A549 treated with AZD9567 at 1 μM for 4 hours (cell line): Measurements from ENCODE around the gene CD48. TPM values are rescaled to one million over a fixed set of nuclear protein-coding genes. Genes with fewer than 3 reads are reported as not detected.

Experiments
- total RNA-seq: library from RNA; stranded (reverse); fragments of 200-300 nt; extraction: Qiagen RNA extraction; gene quantifications from 5 replicates; pipeline ENCODE4 v1.2.3, GENCODE V29; 2022; ENCODE audit not compliant: insufficient read depth

Gene CD48, protein sequence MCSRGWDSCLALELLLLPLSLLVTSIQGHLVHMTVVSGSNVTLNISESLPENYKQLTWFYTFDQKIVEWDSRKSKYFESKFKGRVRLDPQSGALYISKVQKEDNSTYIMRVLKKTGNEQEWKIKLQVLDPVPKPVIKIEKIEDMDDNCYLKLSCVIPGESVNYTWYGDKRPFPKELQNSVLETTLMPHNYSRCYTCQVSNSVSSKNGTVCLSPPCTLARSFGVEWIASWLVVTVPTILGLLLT
- total RNA-seq, result not detected in 5 replicates

DNA sequence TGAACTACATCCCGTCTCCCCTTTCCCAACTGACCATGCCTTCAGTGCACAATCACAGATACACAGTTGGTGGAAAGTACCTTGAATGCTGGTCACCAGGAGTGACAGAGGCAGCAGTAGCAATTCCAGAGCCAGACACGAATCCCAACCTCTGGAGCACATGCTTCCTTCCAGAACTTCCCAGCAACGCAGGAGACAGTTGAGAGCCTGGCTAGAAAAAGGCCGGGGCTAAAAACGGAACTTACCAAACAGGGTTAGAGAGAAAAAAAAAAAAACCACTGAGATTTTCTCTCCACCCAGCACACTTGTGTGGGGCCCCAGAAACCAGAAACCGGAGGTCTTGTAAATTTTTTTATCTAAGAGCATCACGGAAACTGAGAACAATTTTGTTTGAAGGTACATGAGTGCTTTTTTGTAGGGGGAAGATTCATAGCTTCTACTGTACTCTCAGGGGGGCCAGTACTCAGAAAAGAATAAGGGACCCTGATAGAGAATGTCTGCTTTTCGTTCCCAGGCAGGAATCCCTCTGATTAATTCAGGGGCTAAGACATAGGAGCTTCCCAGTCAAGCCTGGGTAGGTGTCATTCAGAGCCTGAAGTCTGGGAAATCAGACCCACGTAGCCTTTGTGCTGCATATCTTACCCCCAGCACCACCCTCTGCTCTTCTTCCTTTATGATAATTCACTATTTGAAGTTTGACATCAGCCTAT lies at the start of gene CD48:
Gene CD48, minus strand, starts transcription at position 221 of the 710 bp plus-strand sequence. Its CDS starts 59 bp downstream, at position 162.

DNA sequence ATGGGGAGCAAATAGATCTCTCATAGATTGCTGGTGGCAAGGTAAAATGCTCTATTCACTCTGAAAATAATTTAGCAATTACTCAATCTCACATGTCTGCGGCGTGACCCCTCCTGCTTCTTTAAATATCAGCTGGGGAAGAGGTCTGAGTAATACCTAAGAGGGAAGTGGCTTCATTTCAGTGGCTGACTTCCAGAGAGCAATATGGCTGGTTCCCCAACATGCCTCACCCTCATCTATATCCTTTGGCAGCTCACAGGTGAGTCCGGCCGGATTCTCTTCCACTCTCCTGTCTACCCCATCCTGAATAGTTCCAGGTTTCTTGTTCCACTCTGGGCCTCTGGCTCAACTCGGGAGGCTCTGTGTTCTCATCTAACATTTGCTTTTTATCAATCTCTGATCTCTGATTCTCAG lies 27.5 kb upstream of the CD48 start, which contains the start of gene SLAMF7:
Gene SLAMF7, plus strand, starts transcription at position 150 of the 414 bp plus-strand sequence. Its CDS starts 55 bp downstream, at position 205.

DNA sequence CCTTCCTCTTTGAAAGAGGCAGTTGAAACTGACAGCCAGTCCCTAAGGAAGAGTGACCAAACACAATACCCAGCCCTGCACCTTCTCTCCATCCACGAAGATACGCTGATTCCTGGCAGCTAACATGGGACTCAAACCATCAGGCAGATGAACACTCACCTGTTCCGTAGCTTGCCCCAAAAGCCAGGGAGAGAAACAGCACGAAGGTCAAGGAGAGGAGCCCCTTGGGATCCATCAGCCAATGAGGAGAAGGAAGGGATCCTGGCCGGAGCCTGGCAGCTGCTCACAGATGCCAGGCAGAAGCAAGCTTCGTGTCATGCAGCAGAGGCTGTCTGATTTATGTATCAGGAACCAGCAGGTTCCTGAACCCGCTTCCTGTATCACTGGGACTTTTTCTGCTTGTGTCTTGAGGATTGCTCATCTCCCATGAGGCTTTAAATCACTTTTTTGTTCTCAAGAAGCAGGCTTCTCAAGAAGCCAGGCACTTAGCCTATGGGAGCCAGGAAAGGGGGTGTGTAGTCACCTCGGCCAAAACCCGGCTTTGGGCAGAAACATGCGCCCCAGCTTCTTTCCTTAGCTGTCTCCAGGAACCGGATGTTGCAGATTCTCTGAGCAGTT lies 64.8 kb downstream of the CD48 start, which contains the start of gene SLAMF1:
Gene SLAMF1, minus strand, starts transcription at position 334 of the 618 bp plus-strand sequence. Its CDS starts 99 bp downstream, at position 235.

Other genes starting within 250 kb of the CD48 start
- gene SLAMF6, start 188.6 kb downstream of the CD48 start, total RNA-seq, result not detected in 5 replicates
- gene CD84, start 132.3 kb downstream of the CD48 start, total RNA-seq, result not detected in 5 replicates
- not detected in 5 replicates for gene SLAMF1, start 64.8 kb downstream of the CD48 start, total RNA-seq
- 1.2 to 3.1 TPM (median 1.8 TPM) in 5 replicates for gene SLAMF7, start 27.4 kb upstream of the CD48 start, total RNA-seq
- 0.06 to 0.13 TPM (median 0.10 TPM) in 4 of 5 replicates, not detected in the other for gene LY9, start 84.4 kb upstream of the CD48 start, total RNA-seq
- gene CD244, start 151.1 kb upstream of the CD48 start, total RNA-seq, result not detected in 5 replicates
- not detected in 5 replicates for gene ITLN1, start 173.4 kb upstream of the CD48 start, total RNA-seq
- 0.21 to 0.57 TPM (median 0.42 TPM) in 4 of 5 replicates, not detected in the other for gene ITLN2, start 243.0 kb upstream of the CD48 start, total RNA-seq